Type B pancreatic cell (in vitro differentiated cells): ENCODE results near the gene RWDD4. TPM values are rescaled to one million over a fixed set of nuclear protein-coding genes. Genes with fewer than 3 reads are reported as not detected.

Experiments used
- DNase-seq: peaks from one replicate; pipeline ENCODE4 v3.0.0; 2021; ENCODE audit warnings: mixed read lengths; ENCODE audit not compliant: unreplicated experiment; ENCODE audit errors: extremely low spot score
- H3K27ac Mint-ChIP-seq: 2 replicates; pipeline ENCODE4 v1.8.0; 2021; ENCODE audit warnings: mild to moderate bottlenecking, mixed read lengths
- H3K27me3 Mint-ChIP-seq: 2 replicates; pipeline ENCODE4 v1.8.0; 2021; ENCODE audit warnings: mixed read lengths
- H3K36me3 Mint-ChIP-seq: 2 replicates; pipeline ENCODE4 v1.8.0; 2021; ENCODE audit warnings: mixed read lengths
- H3K4me1 Mint-ChIP-seq: one replicate; pipeline ENCODE4 v1.8.0; 2021; ENCODE audit warnings: mixed read lengths; ENCODE audit not compliant: unreplicated experiment
- H3K4me3 Mint-ChIP-seq: 2 replicates; pipeline ENCODE4 v1.8.0; 2021; ENCODE audit warnings: mild to moderate bottlenecking, mixed read lengths
- H3K9me3 Mint-ChIP-seq: 2 replicates; pipeline ENCODE4 v1.8.0; 2021; ENCODE audit warnings: mixed read lengths
- total RNA-seq: library from RNA; stranded (reverse); gene quantifications from 2 replicates; pipeline ENCODE4 v1.2.1, GENCODE V29; 2021; ENCODE audit warnings: low replicate concordance
- TF ChIP-seq, protein P1 (sequence below): fragments of 200-600 bp; sonication (generic); conservative IDR thresholded peaks from 2 replicates; pipeline ENCODE4 v1.5.0; 2021; ENCODE audit warnings: antibody characterized with exemption, mild to moderate bottlenecking

Gene RWDD4
- total RNA-seq, 1 donor from 2014 or later = 20.5 TPM

DNA sequence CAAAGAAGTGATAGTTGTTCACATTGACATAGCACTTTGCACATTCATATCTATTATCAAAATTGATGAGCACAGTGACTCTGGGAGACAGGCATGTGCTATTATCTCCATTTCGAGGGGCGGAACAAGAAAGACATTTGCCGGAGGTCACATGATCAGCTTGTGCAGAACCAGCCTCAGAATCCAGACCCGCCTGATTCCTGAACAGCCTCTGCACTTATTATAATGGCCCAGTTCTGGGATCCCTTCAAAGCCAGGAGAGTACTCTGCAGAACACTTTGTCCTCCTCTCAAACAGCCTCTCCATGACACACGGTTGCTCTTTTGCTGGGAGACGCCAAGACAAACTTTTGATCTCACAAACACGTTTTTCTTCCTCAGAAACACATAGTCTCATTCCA lies 48.4 kb downstream of the RWDD4 start:
- TF ChIP-seq, protein P1, sequence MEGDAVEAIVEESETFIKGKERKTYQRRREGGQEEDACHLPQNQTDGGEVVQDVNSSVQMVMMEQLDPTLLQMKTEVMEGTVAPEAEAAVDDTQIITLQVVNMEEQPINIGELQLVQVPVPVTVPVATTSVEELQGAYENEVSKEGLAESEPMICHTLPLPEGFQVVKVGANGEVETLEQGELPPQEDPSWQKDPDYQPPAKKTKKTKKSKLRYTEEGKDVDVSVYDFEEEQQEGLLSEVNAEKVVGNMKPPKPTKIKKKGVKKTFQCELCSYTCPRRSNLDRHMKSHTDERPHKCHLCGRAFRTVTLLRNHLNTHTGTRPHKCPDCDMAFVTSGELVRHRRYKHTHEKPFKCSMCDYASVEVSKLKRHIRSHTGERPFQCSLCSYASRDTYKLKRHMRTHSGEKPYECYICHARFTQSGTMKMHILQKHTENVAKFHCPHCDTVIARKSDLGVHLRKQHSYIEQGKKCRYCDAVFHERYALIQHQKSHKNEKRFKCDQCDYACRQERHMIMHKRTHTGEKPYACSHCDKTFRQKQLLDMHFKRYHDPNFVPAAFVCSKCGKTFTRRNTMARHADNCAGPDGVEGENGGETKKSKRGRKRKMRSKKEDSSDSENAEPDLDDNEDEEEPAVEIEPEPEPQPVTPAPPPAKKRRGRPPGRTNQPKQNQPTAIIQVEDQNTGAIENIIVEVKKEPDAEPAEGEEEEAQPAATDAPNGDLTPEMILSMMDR = no peak
- Mint-ChIP-seq H3K27ac (peak overlapping the region; percentile 97), H3K36me3 (no peaks in the 10 kb centered on the region), H3K27me3 (peaks cover 4% of the 10 kb centered on the region), H3K4me1 (peaks cover 16% of the 10 kb centered on the region), H3K9me3 (peaks cover 5% of the 10 kb centered on the region), H3K4me3 (peak overlapping the region; percentile 74)
- DNase-seq = no peak

DNA sequence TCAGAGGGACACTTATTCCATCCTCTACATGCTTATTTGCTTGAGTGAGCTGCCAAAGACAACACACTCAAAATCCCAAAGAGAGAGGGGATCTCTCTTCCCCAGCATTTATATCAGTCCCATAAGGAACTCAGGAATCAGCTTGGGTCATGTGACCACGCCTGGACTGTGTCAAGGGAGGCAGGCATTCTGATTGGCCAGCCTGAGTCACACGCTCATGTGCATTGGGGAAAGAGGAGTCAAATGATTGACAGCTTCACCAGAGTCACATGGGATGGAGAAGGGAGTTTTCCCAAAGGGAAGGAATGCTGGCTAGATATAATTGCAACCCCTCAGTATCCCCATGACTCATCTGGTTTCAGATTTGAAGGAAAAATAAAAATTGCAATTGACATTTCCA lies 49.0 kb downstream of the RWDD4 start:
- Mint-ChIP-seq H3K27ac (peak overlapping the region; percentile 97), H3K4me1 (peaks cover 16% of the 10 kb centered on the region), H3K4me3 (no peak overlapping the region), H3K36me3 (no peaks in the 10 kb centered on the region), H3K27me3 (peaks cover 4% of the 10 kb centered on the region), H3K9me3 (peaks cover 5% of the 10 kb centered on the region)
- TF ChIP-seq, protein P1 = no peak
- no peak for DNase-seq

DNA sequence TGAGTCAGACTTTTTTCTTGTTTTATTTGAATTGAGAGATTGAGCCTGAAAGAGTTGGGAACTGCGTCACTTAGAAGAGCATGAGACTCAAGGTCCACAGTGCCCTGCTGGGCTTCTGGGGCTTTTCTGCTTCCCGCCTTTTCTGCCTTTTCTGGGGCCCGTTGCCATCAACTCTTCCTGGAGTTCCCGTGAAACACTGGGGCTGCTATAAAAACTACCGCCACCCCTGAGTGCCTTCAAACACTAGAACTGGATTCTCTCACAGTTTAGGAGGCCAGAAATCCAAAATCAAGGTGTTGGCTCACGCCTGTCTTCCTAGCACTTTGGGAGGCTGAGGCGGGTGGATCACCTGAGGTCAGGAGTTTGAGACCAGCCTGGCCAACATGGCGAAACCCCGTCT lies 49.8 kb downstream of the RWDD4 start:
- no peaks in the 10 kb centered on the region for H3K36me3 Mint-ChIP-seq
- no peak overlapping the region for H3K4me3 Mint-ChIP-seq
- no peak for DNase-seq
- H3K9me3 Mint-ChIP-seq = peaks cover 5% of the 10 kb centered on the region
- H3K27me3 Mint-ChIP-seq = peaks cover 1% of the 10 kb centered on the region
- peaks cover 16% of the 10 kb centered on the region for H3K4me1 Mint-ChIP-seq
- no peak overlapping the region for H3K27ac Mint-ChIP-seq
- TF ChIP-seq, protein P1 = no peak

DNA sequence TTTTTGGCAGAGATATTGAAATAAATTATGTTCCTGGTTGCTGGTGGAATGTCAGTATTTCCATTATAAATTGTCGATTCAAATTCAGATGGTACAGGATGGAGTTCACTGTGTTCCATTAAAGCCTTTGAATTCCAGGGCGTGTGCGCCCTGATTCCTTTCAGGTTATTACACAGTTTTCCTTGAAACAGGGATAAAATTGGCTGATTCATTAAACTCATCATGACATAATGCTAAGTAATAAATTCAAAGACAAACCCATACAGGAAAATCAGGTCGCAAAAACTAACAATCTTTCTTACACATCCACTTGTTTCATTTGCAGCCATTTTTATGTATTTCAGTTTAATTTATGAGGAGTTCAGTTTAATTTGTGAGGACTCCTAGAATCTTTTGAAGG lies 51.1 kb downstream of the RWDD4 start:
- TF ChIP-seq, protein P1 = no peak

DNA sequence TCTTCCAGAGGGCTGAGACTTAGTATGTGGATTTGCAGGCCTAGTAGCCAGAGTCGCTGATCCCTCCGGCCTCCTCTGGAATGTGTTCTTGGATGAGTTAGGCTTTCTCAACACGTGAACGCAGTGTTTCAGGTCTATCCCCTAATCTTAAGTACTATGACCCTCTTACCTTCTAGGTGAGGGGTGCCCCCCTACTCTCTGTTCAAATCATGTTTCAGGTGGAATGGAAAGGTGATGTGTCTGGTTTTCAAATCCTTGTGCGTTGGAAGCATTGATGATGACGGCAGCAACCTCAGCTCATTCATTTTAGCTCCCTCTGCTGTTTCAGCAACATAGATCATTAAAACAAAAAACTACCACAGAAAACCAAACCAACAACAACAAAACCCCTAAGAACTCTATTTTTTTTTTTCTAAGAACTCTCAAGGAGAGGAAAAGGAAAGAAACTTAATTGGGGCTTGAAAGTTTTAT lies 56.4 kb downstream of the RWDD4 start:
- peaks cover 6% of the 10 kb centered on the region for H3K4me1 Mint-ChIP-seq
- peaks cover 7% of the 10 kb centered on the region for H3K9me3 Mint-ChIP-seq
- no peaks in the 10 kb centered on the region for H3K36me3 Mint-ChIP-seq
- H3K4me3 Mint-ChIP-seq = no peak overlapping the region
- DNase-seq = no peak
- H3K27ac Mint-ChIP-seq = no peak overlapping the region
- peaks cover 8% of the 10 kb centered on the region for H3K27me3 Mint-ChIP-seq
- TF ChIP-seq, protein P1 = peak; percentile 51

More for the DNA sequence above, 51.1 kb downstream of the RWDD4 start:
- Mint-ChIP-seq H3K4me3 (no peak overlapping the region), H3K4me1 (peaks cover 15% of the 10 kb centered on the region), H3K36me3 (no peaks in the 10 kb centered on the region), H3K27me3 (no peaks in the 10 kb centered on the region), H3K27ac (no peak overlapping the region), H3K9me3 (peaks cover 5% of the 10 kb centered on the region)
- no peak for DNase-seq

DNA sequence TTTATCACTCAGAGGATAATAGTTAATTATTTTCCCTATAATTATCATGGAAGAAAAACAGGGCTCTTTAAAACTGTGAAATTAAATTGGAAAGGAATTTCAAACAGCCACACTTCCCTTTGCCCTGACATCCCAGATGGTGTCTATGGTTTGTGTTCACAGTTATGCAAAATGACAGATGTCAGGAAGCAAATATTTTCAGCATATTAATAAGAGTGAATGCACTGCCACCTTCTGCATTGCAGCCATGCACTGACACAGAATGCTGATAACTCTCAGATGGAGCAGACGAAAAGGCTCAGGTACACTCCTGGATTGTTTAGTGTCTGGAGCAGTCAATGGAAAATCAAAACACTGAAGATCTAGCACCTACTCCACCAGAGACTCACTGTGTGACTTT lies 57.6 kb downstream of the RWDD4 start:
- TF ChIP-seq, protein P1 = no peak
- no peak for DNase-seq
- H3K4me1 Mint-ChIP-seq = peaks cover 6% of the 10 kb centered on the region
- peaks cover 7% of the 10 kb centered on the region for H3K9me3 Mint-ChIP-seq
- H3K27ac Mint-ChIP-seq = no peak overlapping the region
- H3K36me3 Mint-ChIP-seq = no peaks in the 10 kb centered on the region
- H3K4me3 Mint-ChIP-seq = no peak overlapping the region
- H3K27me3 Mint-ChIP-seq = peaks cover 8% of the 10 kb centered on the region
